22Rv1 (cell line): ENCODE measurements around the gene FAM184A.

Experiments used
- ZFX ChIP-seq: fragments of 450-650 bp; IDR thresholded peaks from 2 replicates; pipeline ENCODE4 v1.6.1; 2017; ENCODE audit warnings: antibody characterized with exemption, borderline replicate concordance
- TF ChIP-seq, protein P1 (sequence below): fragments of 450-650 bp; IDR thresholded peaks from 2 replicates; pipeline ENCODE4 v1.5.1; 2017; ENCODE audit warnings: mild to moderate bottlenecking

DNA sequence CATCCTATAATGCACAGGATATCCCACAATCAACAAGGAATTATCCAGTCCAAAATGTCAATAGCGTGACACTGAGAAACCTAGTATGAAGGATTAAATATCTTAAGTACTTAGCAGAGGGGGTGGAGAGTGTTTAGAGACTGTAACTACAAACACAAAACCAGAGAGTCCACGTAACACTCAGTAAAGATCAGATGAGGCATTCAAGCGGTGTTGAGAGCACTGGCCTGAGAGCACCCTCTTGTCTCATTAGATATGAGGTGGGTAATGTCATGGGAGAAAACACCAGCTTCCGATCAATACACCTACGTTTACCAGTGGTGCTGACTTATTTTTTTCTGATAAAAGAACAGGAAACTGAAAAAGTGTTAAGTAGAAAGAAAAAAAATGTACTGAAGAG lies 2.3 kb downstream of the FAM184A start:
- no peak for TF ChIP-seq ZFX
- TF ChIP-seq, protein P1, sequence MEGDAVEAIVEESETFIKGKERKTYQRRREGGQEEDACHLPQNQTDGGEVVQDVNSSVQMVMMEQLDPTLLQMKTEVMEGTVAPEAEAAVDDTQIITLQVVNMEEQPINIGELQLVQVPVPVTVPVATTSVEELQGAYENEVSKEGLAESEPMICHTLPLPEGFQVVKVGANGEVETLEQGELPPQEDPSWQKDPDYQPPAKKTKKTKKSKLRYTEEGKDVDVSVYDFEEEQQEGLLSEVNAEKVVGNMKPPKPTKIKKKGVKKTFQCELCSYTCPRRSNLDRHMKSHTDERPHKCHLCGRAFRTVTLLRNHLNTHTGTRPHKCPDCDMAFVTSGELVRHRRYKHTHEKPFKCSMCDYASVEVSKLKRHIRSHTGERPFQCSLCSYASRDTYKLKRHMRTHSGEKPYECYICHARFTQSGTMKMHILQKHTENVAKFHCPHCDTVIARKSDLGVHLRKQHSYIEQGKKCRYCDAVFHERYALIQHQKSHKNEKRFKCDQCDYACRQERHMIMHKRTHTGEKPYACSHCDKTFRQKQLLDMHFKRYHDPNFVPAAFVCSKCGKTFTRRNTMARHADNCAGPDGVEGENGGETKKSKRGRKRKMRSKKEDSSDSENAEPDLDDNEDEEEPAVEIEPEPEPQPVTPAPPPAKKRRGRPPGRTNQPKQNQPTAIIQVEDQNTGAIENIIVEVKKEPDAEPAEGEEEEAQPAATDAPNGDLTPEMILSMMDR: no peak
